HEK293 (cell line): Measurements from ENCODE around the gene SNAP47.

Source experiments
- CTCF ChIA-PET: fragments of 350-600 bp; formaldehyde crosslinking; extraction: SDS; loops from one replicate; lab custom pipeline; 2021; ENCODE audit warnings: antibody characterized with exemption; lab: Yijun Ruan, JAX
- POLR2A ChIA-PET: fragments of 300-600 bp; formaldehyde crosslinking; extraction: SDS; loops from one replicate; lab custom pipeline; 2020; ENCODE audit warnings: antibody characterized with exemption, inconsistent platforms; lab: Yijun Ruan, JAX
- H3K27ac ChIP-seq: fragments of 200-500 bp; sonication (Bioruptor generic); 2 replicates; pipeline ENCODE4 v1.5.1; 2014; ENCODE audit warnings: low read depth, low read length, control low read depth, inconsistent platforms; ENCODE audit errors: extremely low read depth
- H3K36me3 ChIP-seq, 2 experiments: fragments of 200-500 bp in 1 of 2; sonication (Bioruptor generic) in 1 of 2; 1 replicate in 1 of 2; 2 replicates in 1 of 2; pipeline ENCODE4 v1.5.1; 2014 to 2017; ENCODE audit warnings: inconsistent platforms in 2 of 2, low read length in 2 of 2; ENCODE audit not compliant: control insufficient read depth in 2 of 2, insufficient read depth in 1 of 2
- H3K4me1 ChIP-seq: fragments of 200-500 bp; sonication (Bioruptor generic); 2 replicates; pipeline ENCODE4 v1.5.1; 2014; ENCODE audit warnings: mild to moderate bottlenecking, low read length, inconsistent platforms; ENCODE audit not compliant: control insufficient read depth, insufficient read depth
- H3K4me3 ChIP-seq: 2 replicates; pipeline ENCODE4 v1.5.1; 2011; ENCODE audit warnings: low read depth, mild to moderate bottlenecking, control low read depth, low read length, moderate library complexity
- H3K9me3 ChIP-seq: fragments of 200-500 bp; sonication (Bioruptor generic); 2 replicates; pipeline ENCODE4 v1.5.1; 2014; ENCODE audit warnings: low read depth, low read length, inconsistent platforms; ENCODE audit not compliant: control insufficient read depth, insufficient read depth
- GLIS1 ChIP-seq: fragments of 450-650 bp; formaldehyde crosslinking; IDR thresholded peaks from 2 replicates; pipeline ENCODE4 v1.5.1; 2016; ENCODE audit warnings: missing biosample characterization, missing genetic modification characterization
- ZBTB17 ChIP-seq: fragments of 450-650 bp; formaldehyde crosslinking; IDR thresholded peaks from 2 replicates; pipeline ENCODE4 v1.5.1; 2016; ENCODE audit warnings: missing biosample characterization, missing genetic modification characterization
- ZBTB49 ChIP-seq: fragments of 450-650 bp; formaldehyde crosslinking; IDR thresholded peaks from 2 replicates; pipeline ENCODE4 v1.5.1; 2016; ENCODE audit warnings: missing biosample characterization, missing genetic modification characterization, low read depth
- ZIC2 ChIP-seq: fragments of 450-650 bp; formaldehyde crosslinking; IDR thresholded peaks from 2 replicates; pipeline ENCODE4 v1.5.1; 2016; ENCODE audit warnings: missing biosample characterization, missing genetic modification characterization
- ZNF24 ChIP-seq: fragments of 450-650 bp; formaldehyde crosslinking; IDR thresholded peaks from 2 replicates; pipeline ENCODE4 v1.5.1; 2016; ENCODE audit warnings: missing biosample characterization, missing genetic modification characterization
- ZNF513 ChIP-seq: fragments of 450-650 bp; IDR thresholded peaks from 2 replicates; pipeline ENCODE4 v1.5.1; 2018; ENCODE audit warnings: missing biosample characterization, missing genetic modification characterization
- ZSCAN16 ChIP-seq: fragments of 450-650 bp; formaldehyde crosslinking; IDR thresholded peaks from 2 replicates; pipeline ENCODE4 v1.5.1; 2016; ENCODE audit warnings: missing biosample characterization, missing genetic modification characterization
- TF ChIP-seq, protein P1 (sequence below): fragments of 450-650 bp; formaldehyde crosslinking; IDR thresholded peaks from 2 replicates; pipeline ENCODE4 v1.5.1; 2016; ENCODE audit warnings: missing biosample characterization, missing genetic modification characterization

Gene SNAP47

GRCh38 chr1:227789084-227790033, 54.1 kb downstream of the SNAP47 start:
- H3K4me1 ChIP-seq: peaks cover 3% of the 10 kb centered on the region; the same call in 1 of the 2 replicates
- POLR2A ChIA-PET: no interaction called here
- H3K4me3 ChIP-seq: no peak overlapping the region
- TF ChIP-seq ZBTB17 (tag by site-specific recombination) (0 out of 2 replicates have a peak, but pooled peaks have one; percentile 7), ZNF513 (tag by site-specific recombination) (no peak), GLIS1 (tag by site-specific recombination) (0 out of 2 replicates have a peak, but pooled peaks have one; percentile 16), ZBTB49 (tag by site-specific recombination) (no peak)
- TF ChIP-seq, protein P1, sequence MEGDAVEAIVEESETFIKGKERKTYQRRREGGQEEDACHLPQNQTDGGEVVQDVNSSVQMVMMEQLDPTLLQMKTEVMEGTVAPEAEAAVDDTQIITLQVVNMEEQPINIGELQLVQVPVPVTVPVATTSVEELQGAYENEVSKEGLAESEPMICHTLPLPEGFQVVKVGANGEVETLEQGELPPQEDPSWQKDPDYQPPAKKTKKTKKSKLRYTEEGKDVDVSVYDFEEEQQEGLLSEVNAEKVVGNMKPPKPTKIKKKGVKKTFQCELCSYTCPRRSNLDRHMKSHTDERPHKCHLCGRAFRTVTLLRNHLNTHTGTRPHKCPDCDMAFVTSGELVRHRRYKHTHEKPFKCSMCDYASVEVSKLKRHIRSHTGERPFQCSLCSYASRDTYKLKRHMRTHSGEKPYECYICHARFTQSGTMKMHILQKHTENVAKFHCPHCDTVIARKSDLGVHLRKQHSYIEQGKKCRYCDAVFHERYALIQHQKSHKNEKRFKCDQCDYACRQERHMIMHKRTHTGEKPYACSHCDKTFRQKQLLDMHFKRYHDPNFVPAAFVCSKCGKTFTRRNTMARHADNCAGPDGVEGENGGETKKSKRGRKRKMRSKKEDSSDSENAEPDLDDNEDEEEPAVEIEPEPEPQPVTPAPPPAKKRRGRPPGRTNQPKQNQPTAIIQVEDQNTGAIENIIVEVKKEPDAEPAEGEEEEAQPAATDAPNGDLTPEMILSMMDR (tag by site-specific recombination): peak; percentile 69
- no peaks in the 10 kb centered on the region for H3K9me3 ChIP-seq
- CTCF ChIA-PET: interaction anchor here (0.7 to 1.2 kb wide), 2 partner anchors 28 to 30 kb away, joined by 3 read pairs; no protein-coding TSS in a partner anchor
- H3K36me3 ChIP-seq: no peaks in the 10 kb centered on the region
- no peak overlapping the region for H3K27ac ChIP-seq

DNA sequence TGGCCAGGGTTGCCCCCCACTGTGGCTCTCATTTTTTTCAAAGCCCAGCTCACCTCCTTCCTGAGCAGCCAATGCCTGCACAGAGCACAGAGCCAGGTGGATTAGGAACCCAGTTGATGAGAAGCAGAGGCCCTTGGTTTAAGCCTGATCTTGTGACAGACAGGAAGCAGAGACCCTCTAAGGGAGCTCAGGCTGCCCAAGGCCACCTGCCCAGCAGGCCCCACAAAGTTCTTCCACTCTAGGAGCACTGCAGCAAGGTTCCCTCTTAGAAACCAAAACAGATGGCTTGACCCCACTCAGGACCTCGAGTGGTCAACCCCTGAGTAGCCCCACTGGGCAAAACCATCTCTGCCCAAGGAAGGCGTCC, 54.8 kb downstream of the SNAP47 start:
- ChIA-PET CTCF (interaction anchor here (0.7 kb wide), 1 partner anchor 30 kb away, joined by 3 read pairs; no protein-coding TSS in a partner anchor), POLR2A (no interaction called here)

DNA sequence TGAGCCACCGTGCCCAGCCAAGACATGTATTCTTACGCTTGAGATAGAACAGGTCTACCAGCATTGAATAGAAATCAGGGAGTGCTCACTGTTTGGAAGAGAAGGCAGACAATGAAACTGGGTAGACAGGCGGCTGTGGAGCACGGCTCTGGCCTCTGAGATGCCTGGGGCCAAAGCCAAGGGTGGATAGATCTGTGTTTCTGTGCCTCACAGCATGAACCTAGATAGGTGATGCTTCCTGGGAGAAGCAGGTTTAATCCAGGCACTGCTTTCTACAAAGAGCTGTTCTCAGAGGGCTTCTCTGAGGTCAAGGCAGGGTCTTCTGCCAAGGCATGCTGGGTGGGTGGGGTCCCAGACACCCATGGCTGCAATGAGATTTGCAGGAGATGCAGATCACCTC, 55.6 kb downstream of the SNAP47 start:
- Histone ChIP-seq H3K36me3 (no peaks in the 10 kb centered on the region), H3K4me3 (no peak overlapping the region), H3K9me3 (no peaks in the 10 kb centered on the region), H3K27ac (no peak overlapping the region), H3K4me1 (peaks cover 3% of the 10 kb centered on the region; the same call in 1 of the 2 replicates)
- POLR2A ChIA-PET: no interaction called here
- CTCF ChIA-PET: no interaction called here
- TF ChIP-seq ZBTB17 (tag by site-specific recombination) (0 out of 2 replicates have a peak, but pooled peaks have one; percentile 36), ZSCAN16 (no peak)

More for the DNA sequence above, 54.8 kb downstream of the SNAP47 start:
- no peak overlapping the region for H3K27ac ChIP-seq
- peaks cover 3% of the 10 kb centered on the region; the same call in 1 of the 2 replicates for H3K4me1 ChIP-seq
- no peak overlapping the region for H3K4me3 ChIP-seq
- no peaks in the 10 kb centered on the region for H3K36me3 ChIP-seq
- H3K9me3 ChIP-seq: no peaks in the 10 kb centered on the region
- TF ChIP-seq ZNF24 (tag by site-specific recombination) (no peak), ZIC2 (tag by site-specific recombination) (0 out of 2 replicates have a peak, but pooled peaks have one; percentile 22)
- TF ChIP-seq, protein P1 (tag by site-specific recombination): 0 out of 2 replicates have a peak, but pooled peaks have one; percentile 0
